Kidney (tissue), 14 donors: ENCODE measurements around the gene CYCS. TPM values are rescaled to one million over a fixed set of nuclear protein-coding genes. Genes with fewer than 3 reads are reported as not detected.

Experiments
- DNase-seq, 5 donors: peaks; one replicate each; pipeline ENCODE4 v3.0.0-alpha.2; 2013 to 2020
- FAIRE-seq: peaks from 2 replicates; lab custom pipeline; 2012; peaks lifted over from hg19 to GRCh38; lab: Jason Lieb, UNC
- H3K27ac ChIP-seq, 2 donors: one replicate each; pipeline ENCODE4 v1.7.0; 2013; ENCODE audit warnings: low read depth in 2 of 2, low read length in 2 of 2, inconsistent platforms in 1 of 2
- H3K27me3 ChIP-seq: one replicate; pipeline ENCODE4 v1.7.1; 2013; ENCODE audit warnings: low read length, inconsistent platforms; ENCODE audit not compliant: control insufficient read depth, insufficient read depth
- H3K36me3 ChIP-seq, 3 donors: one replicate each; pipeline versions ENCODE4 v1.7.0 to v1.7.1; 2013; ENCODE audit warnings: low read length in 3 of 3, control low read depth in 1 of 3, inconsistent platforms in 1 of 3; ENCODE audit not compliant: insufficient read depth in 3 of 3, control insufficient read depth in 2 of 3
- H3K4me1 ChIP-seq, 3 donors: one replicate each; pipeline versions ENCODE4 v1.7.0 to v1.7.1; 2013; ENCODE audit warnings: low read length in 3 of 3, inconsistent platforms in 1 of 3, low read depth in 1 of 3; ENCODE audit not compliant: control insufficient read depth in 2 of 3, insufficient read depth in 2 of 3
- H3K4me3 ChIP-seq, 3 donors: one replicate each; pipeline versions ENCODE4 v1.7.0 to v1.8.1; 2013; ENCODE audit warnings: low read length in 3 of 3, control low read depth in 1 of 3, inconsistent platforms in 1 of 3
- H3K9ac ChIP-seq, 3 donors: one replicate each; pipeline versions ENCODE4 v1.7.0 to v1.7.1; 2013; ENCODE audit warnings: low read length in 3 of 3, control low read depth in 1 of 3, inconsistent platforms in 1 of 3
- H3K9me3 ChIP-seq, 3 donors: one replicate each; pipeline versions ENCODE4 v1.7.0 to v1.7.1; 2013; ENCODE audit warnings: low read length in 3 of 3, control low read depth in 1 of 3, inconsistent platforms in 1 of 3; ENCODE audit not compliant: control insufficient read depth in 2 of 3, insufficient read depth in 1 of 3
- CTCF ChIP-seq: IDR thresholded peaks from 3 replicates; pipeline ENCODE4 v1.5.1; 2012; ENCODE audit warnings: mild to moderate bottlenecking, moderate library complexity, borderline replicate concordance; ENCODE audit not compliant: insufficient read depth; ENCODE audit errors: extremely low read depth
- intact Hi-C: fragments of 100-400 bp; cut with DNase I; formaldehyde crosslinking; loops from one replicate; pipeline ENCODE4 v1.11.1; 2022
- polyA plus RNA-seq: library from polyadenylated mRNA; stranded (reverse); fragments of 350-450 nt; fragmentation: Illumina TruSeq; extraction: RNeasy Lipid Tissue Mini Kit (QIAGEN cat#74804); gene quantifications from one replicate; pipeline ENCODE4 v1.2.3, GENCODE V29; 2014; ENCODE audit warnings: low read depth, low replicate concordance; ENCODE audit not compliant: insufficient read depth
- total RNA-seq: library from RNA; stranded (reverse); fragmentation: NEBNext Ultra II Directional; extraction: Animal tissue kit (Norgen Biotek cat#: 25700); gene quantifications from one replicate; pipeline ENCODE4 v1.2.1, GENCODE V29; 2021
- donor health status: control.
- donor health status: control.
- donor health status: control.
- donor health status: control.
- donor health status: control.
- donor health status: DM: yes; HTN: yes; CAD: no.
- donor health status: Normal renal cell carcinoma (clear cell type).

Gene CYCS
- total and polyA plus RNA-seq, 2 donors from 2014 or later: 94.3 to 239 TPM

- Histone ChIP-seq H3K4me3 (no peak overlapping the region), H3K9me3 (no peaks in the 10 kb centered on the region), H3K9ac (no peak overlapping the region), H3K36me3 (no peaks in the 10 kb centered on the region), H3K27ac (no peak overlapping the region), H3K4me1 (no peaks in the 10 kb centered on the region), H3K27me3 (no peaks in the 10 kb centered on the region)
- intact Hi-C loops: no loop called here
- TF ChIP-seq CTCF: no peak
- no peak for FAIRE-seq
- no peak for DNase-seq
These were observed 23.9 kb upstream of the CYCS start for GRCh38 chr7:25148772-25149575.

GRCh38 chr7:25143763-25144162 lies 18.7 kb upstream of the CYCS start:
- Histone ChIP-seq H3K27me3 (no peaks in the 10 kb centered on the region), H3K4me3 (no peak overlapping the region), H3K9me3 (no peaks in the 10 kb centered on the region), H3K36me3 (no peaks in the 10 kb centered on the region), H3K27ac (no peak overlapping the region), H3K4me1 (no peaks in the 10 kb centered on the region), H3K9ac (no peak overlapping the region)
- no peak for FAIRE-seq
- intact Hi-C loops: no loop called here
- DNase-seq: no peak
- TF ChIP-seq CTCF: no peak

- H3K27me3 ChIP-seq: no peaks in the 10 kb centered on the region
- no peak overlapping the region for H3K9ac ChIP-seq
- H3K27ac ChIP-seq: no peak overlapping the region
- intact Hi-C loops: no loop called here
- H3K36me3 ChIP-seq: no peaks in the 10 kb centered on the region
- TF ChIP-seq CTCF: no peak
- no peaks in the 10 kb centered on the region for H3K9me3 ChIP-seq
- no peak overlapping the region for H3K4me3 ChIP-seq
- DNase-seq (no peak), FAIRE-seq (no peak)
- H3K4me1 ChIP-seq: no peaks in the 10 kb centered on the region
These were observed 14.5 kb upstream of the CYCS start for GRCh38 chr7:25139536-25139935.
